Neuronal stem cell (in vitro differentiated cells): ENCODE measurements around the gene FOXP4.

Source experiments
- DNase-seq: peaks from one replicate; pipeline ENCODE4 v3.0.0-alpha.2; 2013; ENCODE audit warnings: low spot score
- H2AFZ ChIP-seq: one replicate; pipeline ENCODE4 v1.6.1; 2013; ENCODE audit warnings: mild to moderate bottlenecking, low read length, inconsistent platforms
- H2AK5ac ChIP-seq: 2 replicates; pipeline ENCODE4 v1.6.1; 2013; ENCODE audit warnings: low read depth, mild to moderate bottlenecking, inconsistent platforms, low read length, moderate library complexity, mixed read lengths
- H2BK120ac ChIP-seq: 2 replicates; pipeline ENCODE4 v1.6.1; 2013; ENCODE audit warnings: low read depth, mild to moderate bottlenecking, inconsistent platforms, low read length, moderate library complexity, mixed read lengths
- H2BK12ac ChIP-seq: one replicate; pipeline ENCODE4 v1.6.1; 2013; ENCODE audit warnings: low read length, inconsistent platforms
- H2BK15ac ChIP-seq: 2 replicates; pipeline ENCODE4 v1.6.1; 2013; ENCODE audit warnings: mild to moderate bottlenecking, low read length, inconsistent platforms, mixed read lengths
- H2BK5ac ChIP-seq: one replicate; pipeline ENCODE4 v1.6.1; 2013; ENCODE audit warnings: inconsistent platforms, mild to moderate bottlenecking, low read length, moderate library complexity
- H3K14ac ChIP-seq: one replicate; pipeline ENCODE4 v1.6.1; 2013; ENCODE audit warnings: low read length, inconsistent platforms
- H3K18ac ChIP-seq: 2 replicates; pipeline ENCODE4 v1.6.1; 2013; ENCODE audit warnings: low read length, inconsistent platforms
- H3K23ac ChIP-seq: 2 replicates; pipeline ENCODE4 v1.6.1; 2013; ENCODE audit warnings: low read depth, mild to moderate bottlenecking, mixed read lengths, low read length, inconsistent platforms; ENCODE audit not compliant: poor library complexity
- H3K27ac ChIP-seq: replicated peaks from 3 replicates; pipeline ENCODE4 v1.5.1; 2013; ENCODE audit warnings: low read length, inconsistent platforms
- H3K27me3 ChIP-seq, 3 experiments: 2 replicates each; pipeline ENCODE4 v1.6.1; 2013; ENCODE audit warnings: low read length in 3 of 3, mild to moderate bottlenecking in 2 of 3, inconsistent platforms in 1 of 3, low read depth in 1 of 3, mixed read lengths in 1 of 3, moderate library complexity in 1 of 3; ENCODE audit not compliant: control insufficient read depth in 3 of 3, insufficient read depth in 3 of 3
- H3K36me3 ChIP-seq, 2 donors: replicated peaks in 1 of 2; 2 replicates each; pipeline ENCODE4 v1.6.1; 2013; ENCODE audit warnings: low read length in 2 of 2; ENCODE audit not compliant: control insufficient read depth in 2 of 2, insufficient read depth in 2 of 2
- H3K4ac ChIP-seq: 2 replicates; pipeline ENCODE4 v1.6.1; 2013; ENCODE audit warnings: inconsistent platforms, mild to moderate bottlenecking, low read length, moderate library complexity
- H3K4me1 ChIP-seq, 2 donors: 1 replicate in 1 of 2; 2 replicates in 1 of 2; pipeline ENCODE4 v1.6.1; 2013; ENCODE audit warnings: low read length in 2 of 2, low read depth in 1 of 2; ENCODE audit not compliant: control insufficient read depth in 2 of 2, insufficient read depth in 1 of 2
- H3K4me2 ChIP-seq: one replicate; pipeline ENCODE4 v1.6.1; 2013; ENCODE audit warnings: mild to moderate bottlenecking, low read length, inconsistent platforms; ENCODE audit not compliant: insufficient read depth, poor library complexity, severe bottlenecking
- H3K4me3 ChIP-seq, 2 donors: 2 replicates each; pipeline ENCODE4 v1.5.1; 2013; ENCODE audit warnings: low read length in 2 of 2, mild to moderate bottlenecking in 2 of 2, inconsistent platforms in 1 of 2, moderate library complexity in 1 of 2
- H3K79me1 ChIP-seq: one replicate; pipeline ENCODE4 v1.6.1; 2013; ENCODE audit warnings: low read depth, mild to moderate bottlenecking, inconsistent platforms, low read length, moderate library complexity
- H3K9ac ChIP-seq: one replicate; pipeline ENCODE4 v1.6.1; 2013; ENCODE audit warnings: mild to moderate bottlenecking, low read depth, low read length, inconsistent platforms; ENCODE audit not compliant: poor library complexity
- H3K9me3 ChIP-seq, 2 donors: replicated peaks in 1 of 2; 2 replicates each; pipeline versions ENCODE3 to v1.6.1; 2013; ENCODE audit warnings: low read length in 2 of 2, mild to moderate bottlenecking in 2 of 2, inconsistent platforms in 1 of 2, low read depth in 1 of 2, mixed read lengths in 1 of 2, moderate library complexity in 1 of 2; ENCODE audit not compliant: control insufficient read depth in 2 of 2, insufficient read depth in 1 of 2
- H4K8ac ChIP-seq: one replicate; pipeline ENCODE4 v1.6.1; 2013; ENCODE audit warnings: low read depth, mild to moderate bottlenecking, inconsistent platforms, low read length, moderate library complexity
- H4K91ac ChIP-seq: one replicate; pipeline ENCODE4 v1.6.1; 2013; ENCODE audit warnings: low read length, low read depth, mild to moderate bottlenecking, inconsistent platforms; ENCODE audit not compliant: poor library complexity
- WGBS, 2 donors: extraction: QIAGEN DNeasy Blood & Tissue Kit; methylation state at CpG; one replicate each; pipeline ENCODE4 v1.1.7; 2013; ENCODE audit warnings: missing lambda C conversion rate in 2 of 2, mixed read lengths in 1 of 2; ENCODE audit not compliant: insufficient read length in 2 of 2, insufficient replicate concordance in 1 of 2; ENCODE audit errors: extremely low coverage in 2 of 2; 5-methylcytosine and 5-hydroxymethylcytosine counted together

FOXP4 gene

DNA sequence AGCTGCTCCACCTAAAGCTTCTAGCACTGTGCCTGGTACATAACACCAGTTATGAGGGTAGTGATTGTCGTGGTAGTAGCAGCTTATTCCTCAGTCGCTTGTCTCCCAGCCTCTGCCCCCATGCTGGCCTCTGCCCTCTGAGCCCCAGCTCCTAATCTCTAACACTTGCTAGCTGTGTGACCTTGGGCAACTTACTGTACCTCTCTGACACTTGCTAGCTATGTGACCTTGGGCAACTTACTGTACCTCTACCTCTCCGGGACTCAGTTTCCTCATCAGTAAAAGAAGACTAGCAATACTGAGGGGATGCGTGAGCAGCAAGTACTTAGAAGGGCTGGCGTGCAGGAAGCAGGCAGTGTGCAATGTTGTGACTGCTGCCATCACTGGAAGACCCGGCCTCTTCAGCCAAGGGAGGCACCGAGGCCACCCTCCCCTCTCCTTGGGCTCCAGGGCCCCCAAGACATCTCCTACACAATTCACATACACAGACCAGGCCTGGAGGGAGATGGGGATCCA lies 101.9 kb downstream of the FOXP4 start:
- Histone ChIP-seq H2AK5ac (no peak overlapping the region), H3K18ac (no peak overlapping the region), H3K9me3 (no peaks in the 10 kb centered on the region), H3K79me1 (peaks cover 7% of the 10 kb centered on the region), H2BK5ac (no peak overlapping the region), H3K36me3 (peaks cover 42 to 79% of the 10 kb centered on the region in 2 donors), H3K4ac (no peak overlapping the region), H3K4me2 (no peak overlapping the region), H3K4me1 (peaks cover 17 to 24% of the 10 kb centered on the region in 2 donors), H4K91ac (no peak overlapping the region), H3K23ac (no peak overlapping the region), H4K8ac (no peak overlapping the region), H2BK15ac (no peak overlapping the region), H3K9ac (no peak overlapping the region), H3K4me3 (no peak overlapping the region), H3K14ac (no peak overlapping the region), H2AFZ (no peak overlapping the region), H3K27ac (no peak overlapping the region), H2BK12ac (no peak overlapping the region), H2BK120ac (no peak overlapping the region), H3K27me3 (no peaks in the 10 kb centered on the region)
- DNase-seq = no peak
- WGBS, 2 donors = no CpG with 5 or more reads among the region's 7 CpGs

DNA sequence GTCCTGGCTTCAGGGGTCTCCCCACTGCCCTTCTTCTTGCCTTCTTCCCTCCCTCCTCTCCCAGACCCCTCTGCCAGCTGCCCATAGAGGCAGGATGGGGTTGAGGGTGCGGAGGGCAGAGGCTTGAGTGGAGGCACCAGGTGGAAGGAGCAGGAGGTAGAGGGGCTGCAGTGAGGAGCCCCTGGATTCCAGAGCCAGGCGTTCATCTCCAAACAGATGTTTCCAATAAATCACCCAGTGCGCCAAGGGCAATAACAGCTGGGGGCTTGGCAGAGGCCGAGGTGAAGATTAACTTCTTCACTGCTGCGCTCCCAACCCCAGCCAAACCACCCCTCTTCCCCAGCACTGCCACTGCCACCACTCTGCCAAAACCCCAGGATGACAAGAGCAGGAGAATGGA lies 102.7 kb downstream of the FOXP4 start:
- Histone ChIP-seq H3K9me3 (no peaks in the 10 kb centered on the region), H3K9ac (no peak overlapping the region), H3K4me2 (no peak overlapping the region), H3K27ac (no peak overlapping the region), H2AK5ac (no peak overlapping the region), H3K4me1 (peaks cover 11 to 19% of the 10 kb centered on the region in 2 donors), H3K18ac (no peak overlapping the region), H3K79me1 (peaks cover 9% of the 10 kb centered on the region), H2BK15ac (no peak overlapping the region), H3K23ac (no peak overlapping the region), H3K36me3 (peaks cover 45 to 82% of the 10 kb centered on the region in 2 donors), H2BK120ac (no peak overlapping the region), H3K4ac (no peak overlapping the region), H2BK5ac (no peak overlapping the region), H4K8ac (no peak overlapping the region), H2BK12ac (no peak overlapping the region), H4K91ac (no peak overlapping the region), H3K14ac (no peak overlapping the region), H2AFZ (no peak overlapping the region), H3K4me3 (no peak overlapping the region), H3K27me3 (no peaks in the 10 kb centered on the region)
- WGBS, 2 donors = no CpG with 5 or more reads among the region's 5 CpGs
- no peak for DNase-seq

DNA sequence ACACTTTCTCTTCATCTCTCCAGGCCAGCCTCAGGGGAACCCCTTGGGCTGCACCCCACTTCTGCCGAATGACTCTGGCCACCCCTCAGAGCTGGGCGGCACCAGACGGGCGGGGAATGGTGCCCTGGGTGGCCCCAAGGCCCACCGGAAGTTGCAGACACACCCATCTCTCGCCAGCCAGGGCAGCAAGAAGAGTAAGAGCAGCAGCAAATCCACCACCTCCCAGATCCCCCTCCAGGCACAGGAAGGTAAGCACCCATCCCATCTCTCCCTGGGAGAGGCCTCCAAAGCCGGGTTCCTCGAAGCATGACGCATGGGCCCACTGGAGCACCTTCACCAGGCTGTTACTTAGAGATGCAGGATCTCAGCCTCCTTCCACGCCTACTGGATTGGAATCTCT lies 103.4 kb downstream of the FOXP4 start:
- no CpG with 5 or more reads among the region's 10 CpGs for WGBS, 2 donors
- Histone ChIP-seq H3K4me1 (peaks cover 4 to 14% of the 10 kb centered on the region in 2 donors), H2BK12ac (no peak overlapping the region), H2AK5ac (no peak overlapping the region), H2AFZ (no peak overlapping the region), H2BK5ac (no peak overlapping the region), H4K91ac (no peak overlapping the region), H3K9me3 (no peaks in the 10 kb centered on the region), H3K14ac (no peak overlapping the region), H2BK15ac (no peak overlapping the region), H3K27ac (no peak overlapping the region), H3K9ac (no peak overlapping the region), H3K4me2 (no peak overlapping the region), H4K8ac (no peak overlapping the region), H3K4ac (no peak overlapping the region), H3K4me3 (no peak overlapping the region), H3K27me3 (no peaks in the 10 kb centered on the region), H3K18ac (no peak overlapping the region), H3K79me1 (peaks cover 9% of the 10 kb centered on the region), H3K23ac (peak overlapping the region; percentile 31), H2BK120ac (no peak overlapping the region), H3K36me3 (peaks cover 45 to 86% of the 10 kb centered on the region in 2 donors)
- no peak for DNase-seq

DNA sequence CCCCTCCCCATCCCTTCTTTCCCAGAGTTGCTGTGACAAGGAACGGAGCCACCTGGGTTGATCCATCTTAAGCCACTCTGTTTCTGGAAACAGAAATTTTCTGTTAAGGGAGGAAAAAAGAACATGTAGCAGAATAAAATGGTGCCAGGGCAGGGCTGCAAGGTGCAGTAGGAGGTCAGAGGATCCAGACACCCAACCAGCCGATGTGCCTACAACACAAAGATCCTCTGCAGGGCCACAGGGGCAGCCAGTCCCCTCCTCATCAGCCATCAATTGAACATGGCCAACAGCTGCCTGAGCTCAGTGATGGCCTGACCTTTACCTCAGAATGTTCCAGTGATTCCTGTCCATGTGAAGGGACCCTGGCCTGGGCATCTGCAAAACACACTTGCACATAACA lies 103.9 kb downstream of the FOXP4 start:
- Histone ChIP-seq H3K4me3 (no peak overlapping the region), H2AK5ac (no peak overlapping the region), H3K23ac (no peak overlapping the region), H4K91ac (no peak overlapping the region), H2AFZ (no peak overlapping the region), H3K36me3 (peaks cover 45 to 86% of the 10 kb centered on the region in 2 donors), H3K18ac (no peak overlapping the region), H2BK15ac (no peak overlapping the region), H3K14ac (no peak overlapping the region), H2BK5ac (no peak overlapping the region), H3K79me1 (peaks cover 9% of the 10 kb centered on the region), H3K4me1 (peaks cover 0 to 8% of the 10 kb centered on the region in 2 donors), H3K27ac (no peak overlapping the region), H4K8ac (no peak overlapping the region), H3K4me2 (no peak overlapping the region), H2BK120ac (no peak overlapping the region), H3K9ac (no peak overlapping the region), H2BK12ac (no peak overlapping the region), H3K9me3 (no peaks in the 10 kb centered on the region), H3K4ac (no peak overlapping the region), H3K27me3 (no peaks in the 10 kb centered on the region)
- DNase-seq = no peak
- WGBS, 2 donors = no CpG with 5 or more reads among the region's 2 CpGs
